Neutrophil (primary cell): ENCODE results near the gene SPAAR.
"Not testable (repeated sequence)": the region's sequence is repeated elsewhere in the genome, so short reads cannot be mapped to it uniquely, and the experiment has no call there.

ENCODE experiments used
- H3K27ac ChIP-seq: fragments of 200-600 bp; sonication (generic); 2 replicates; pipeline ENCODE4 v1.5.1; 2016; ENCODE audit warnings: mild to moderate bottlenecking, moderate library complexity
- H3K27me3 ChIP-seq: fragments of 200-600 bp; sonication (generic); 2 replicates; pipeline ENCODE4 v1.6.0; 2016; ENCODE audit warnings: mild to moderate bottlenecking
- H3K36me3 ChIP-seq: fragments of 200-600 bp; sonication (generic); 2 replicates; pipeline ENCODE4 v1.5.1; 2017
- H3K4me1 ChIP-seq, 2 experiments: fragments of 200-600 bp in 1 of 2; sonication (generic) in 1 of 2; 1 replicate in 1 of 2; 2 replicates in 1 of 2; pipeline versions ENCODE4 v1.5.1 to v1.6.1; 2013 to 2016; ENCODE audit warnings: low read depth in 1 of 2, low read length in 1 of 2, mild to moderate bottlenecking in 1 of 2, moderate library complexity in 1 of 2; ENCODE audit not compliant: control insufficient read depth in 1 of 2, insufficient read depth in 1 of 2
- H3K4me3 ChIP-seq, 2 experiments: fragments of 200-600 bp in 1 of 2; sonication (generic) in 1 of 2; 1 replicate in 1 of 2; 2 replicates in 1 of 2; pipeline ENCODE4 v1.5.1; 2013 to 2016; ENCODE audit warnings: low read depth in 1 of 2, low read length in 1 of 2, mild to moderate bottlenecking in 1 of 2, moderate library complexity in 1 of 2
- H3K9me3 ChIP-seq: fragments of 200-600 bp; sonication (generic); 2 replicates; pipeline ENCODE4 v1.5.1; 2016
- CTCF ChIP-seq: fragments of 200-600 bp; sonication (generic); IDR thresholded peaks from 2 replicates; pipeline ENCODE4 v1.5.1; 2016; ENCODE audit warnings: antibody characterized with exemption

Gene SPAAR

DNA sequence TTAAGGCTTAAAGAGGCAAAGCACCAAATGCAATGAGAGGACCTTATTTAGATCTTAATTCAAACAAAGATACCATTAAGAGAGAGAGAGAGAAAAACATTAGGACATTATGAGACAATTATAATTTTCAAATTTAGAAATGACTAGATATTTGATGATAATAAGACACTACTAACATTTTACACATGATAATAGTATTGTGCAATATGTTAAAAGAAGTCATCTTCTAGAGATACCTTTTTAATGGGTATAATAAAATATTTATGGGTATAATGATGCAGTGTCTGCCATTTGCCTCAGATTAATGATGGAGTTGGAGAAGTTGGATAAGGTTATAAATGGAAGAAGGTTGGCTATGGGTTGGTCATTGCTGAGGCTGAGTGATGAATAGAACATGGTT is 21.2 kb downstream of the SPAAR start:
- no peak overlapping the region for H3K27ac ChIP-seq
- no peaks in the 10 kb centered on the region for H3K36me3 ChIP-seq
- H3K9me3 ChIP-seq: no peaks in the 10 kb centered on the region
- no peak for TF ChIP-seq CTCF
- H3K4me1 ChIP-seq: no peaks in the 10 kb centered on the region
- H3K4me3 ChIP-seq: no peak overlapping the region
- H3K27me3 ChIP-seq: no peaks in the 10 kb centered on the region

DNA sequence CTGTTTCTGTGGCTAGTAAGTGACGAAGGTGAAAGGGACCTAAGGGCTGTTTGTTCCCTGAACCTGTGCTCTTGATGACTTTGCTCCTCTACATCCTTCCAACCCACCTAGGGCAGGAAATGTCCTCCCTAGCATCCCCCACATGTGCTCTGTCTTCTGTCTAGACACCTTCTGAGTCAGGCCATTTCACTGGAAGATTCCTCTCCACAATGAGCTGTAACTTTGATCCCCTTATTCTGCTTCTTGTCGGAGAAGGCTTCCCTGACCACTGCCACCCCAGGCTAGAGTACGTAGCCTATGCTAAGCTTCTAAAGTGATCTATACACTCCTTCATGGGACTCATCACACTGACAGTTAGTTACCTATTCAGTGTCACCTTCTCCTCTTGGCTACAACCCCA is 21.7 kb downstream of the SPAAR start:
- Histone ChIP-seq H3K27me3 (no peaks in the 10 kb centered on the region), H3K27ac (no peak overlapping the region)
- no peak for TF ChIP-seq CTCF

GRCh38 chr9:35932735-35933134 is 23.4 kb downstream of the SPAAR start:
- Histone ChIP-seq H3K36me3 (no peaks in the 10 kb centered on the region), H3K4me3 (no peak overlapping the region), H3K27ac (no peak overlapping the region), H3K27me3 (no peaks in the 10 kb centered on the region), H3K4me1 (no peaks in the 10 kb centered on the region), H3K9me3 (no peaks in the 10 kb centered on the region)
- no peak for TF ChIP-seq CTCF

More for the DNA sequence above, 21.7 kb downstream of the SPAAR start:
- no peaks in the 10 kb centered on the region for H3K36me3 ChIP-seq
- H3K4me1 ChIP-seq: no peaks in the 10 kb centered on the region
- no peak overlapping the region for H3K4me3 ChIP-seq
- no peaks in the 10 kb centered on the region for H3K9me3 ChIP-seq

DNA sequence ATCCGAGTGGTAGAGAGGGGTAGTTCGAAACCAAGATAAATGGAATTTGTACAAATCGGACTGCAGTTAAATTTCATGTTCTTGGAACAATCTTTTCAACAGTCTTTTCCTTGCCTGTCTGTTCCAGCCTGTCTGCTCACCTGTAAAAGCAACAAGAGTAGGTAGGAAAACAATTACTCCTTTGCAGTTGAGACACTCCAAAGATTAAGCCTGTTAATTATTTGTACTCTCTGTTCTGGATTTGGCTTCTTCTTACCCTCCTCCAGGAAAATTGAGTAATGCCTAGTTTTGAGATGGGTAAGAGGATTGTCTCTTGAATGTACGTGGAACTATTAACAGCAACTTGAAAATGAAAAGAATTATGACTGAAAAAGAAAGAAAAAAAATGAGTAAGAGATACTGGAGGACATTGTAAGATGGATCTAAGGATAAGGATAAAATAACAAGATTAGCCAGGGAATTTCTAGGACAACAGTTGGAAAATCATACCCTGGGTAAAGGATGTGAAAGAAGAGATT is 24.3 kb downstream of the SPAAR start:
- no peaks in the 10 kb centered on the region for H3K9me3 ChIP-seq
- no peaks in the 10 kb centered on the region for H3K4me1 ChIP-seq
- no peak for TF ChIP-seq CTCF
- no peaks in the 10 kb centered on the region for H3K27me3 ChIP-seq
- H3K36me3 ChIP-seq: no peaks in the 10 kb centered on the region
- no peak overlapping the region for H3K27ac ChIP-seq
- H3K4me3 ChIP-seq: no peak overlapping the region

DNA sequence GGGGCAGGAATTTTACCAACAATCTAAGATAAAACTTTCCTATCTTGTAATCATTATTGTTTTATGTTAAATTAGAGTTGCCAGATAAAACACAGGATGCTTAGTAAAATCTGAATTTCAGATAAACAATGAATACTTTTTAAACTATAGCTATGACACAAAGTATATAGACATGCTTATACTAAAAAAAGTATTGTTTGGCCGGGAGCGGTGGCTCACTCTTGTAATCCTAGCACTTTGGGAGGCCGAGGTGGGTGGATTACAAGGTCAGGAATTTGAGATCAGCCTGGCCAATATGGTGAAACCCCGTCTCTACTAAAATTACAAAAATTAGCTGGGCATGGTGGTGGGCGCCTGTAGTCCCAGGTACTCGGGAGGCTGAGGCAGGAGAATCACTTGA is 24.8 kb downstream of the SPAAR start:
- not testable (repeated sequence) for H3K4me3 ChIP-seq, H3K36me3 ChIP-seq, H3K4me1 ChIP-seq, H3K27ac ChIP-seq, H3K9me3 ChIP-seq, H3K27me3 ChIP-seq

DNA sequence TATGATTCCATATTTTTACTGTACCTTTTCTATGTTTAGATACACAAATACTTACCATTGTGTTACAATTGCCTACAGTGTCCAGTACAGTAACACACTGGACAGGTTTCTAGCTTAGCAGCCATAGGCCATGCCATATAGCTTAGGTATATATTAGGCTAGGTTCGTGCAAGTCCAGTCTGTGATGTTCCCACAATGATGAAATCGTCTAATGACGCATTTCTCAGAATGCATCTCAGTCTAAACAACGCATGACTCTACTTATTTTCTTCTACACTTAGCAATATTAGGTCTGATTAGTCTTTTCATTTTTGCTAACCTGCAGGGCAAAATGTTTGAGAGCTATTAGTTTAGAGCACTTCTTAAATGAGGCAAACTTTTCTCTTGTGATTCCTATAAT is 26.0 kb downstream of the SPAAR start:
- Histone ChIP-seq H3K9me3 (no peaks in the 10 kb centered on the region), H3K4me1 (no peaks in the 10 kb centered on the region), H3K36me3 (no peaks in the 10 kb centered on the region), H3K27me3 (no peaks in the 10 kb centered on the region), H3K27ac (no peak overlapping the region), H3K4me3 (no peak overlapping the region)
- TF ChIP-seq CTCF: no peak
